GM21529 (cell line): ENCODE results near the gene FOXK1.

ENCODE experiments used
- ATAC-seq: cut with Tn5 transposase; IDR thresholded peaks from one replicate; pipeline ENCODE4 v1.9.1; 2021; ENCODE audit not compliant: unreplicated experiment

FOXK1 gene

DNA sequence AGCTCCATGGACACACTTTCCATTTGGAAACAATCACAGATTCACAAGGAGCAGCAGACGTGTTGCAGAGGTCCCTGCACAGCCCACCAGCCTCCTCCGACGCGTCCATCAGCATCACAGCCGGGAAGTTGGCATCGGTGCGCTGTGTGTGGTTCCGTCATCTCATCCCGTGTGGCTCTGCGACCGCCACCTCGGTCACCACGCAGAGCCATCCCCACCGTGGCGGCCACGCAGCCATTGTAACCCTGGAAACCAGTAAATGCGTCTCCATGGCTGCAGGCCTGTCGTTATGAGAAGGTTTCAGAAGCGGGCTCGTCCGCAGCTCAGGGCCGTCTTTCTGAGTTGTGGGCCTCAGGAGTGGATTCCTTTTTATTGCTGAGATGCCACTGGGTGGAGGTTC lies 36.0 kb downstream of the FOXK1 start:
- ATAC-seq = no peak

DNA sequence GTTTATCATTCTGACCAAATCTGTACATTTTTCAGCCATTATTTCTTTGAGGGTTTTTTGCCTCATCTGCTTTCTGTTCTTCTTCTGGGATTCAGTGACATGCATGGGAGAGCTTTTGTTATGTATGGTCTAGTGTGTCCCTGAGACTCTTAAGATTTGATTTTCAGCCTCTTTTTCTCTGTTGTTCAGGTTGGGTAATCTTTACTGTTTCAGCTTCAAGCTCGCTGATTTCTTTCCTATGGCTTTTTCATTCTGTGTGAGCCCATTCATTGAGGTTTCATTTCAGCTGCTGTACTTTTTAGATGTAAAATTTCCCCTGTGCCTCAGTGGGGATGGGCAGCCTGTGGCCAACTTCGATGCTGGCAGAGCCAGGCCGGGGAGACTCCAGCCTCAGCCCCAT lies 38.1 kb downstream of the FOXK1 start:
- peak; percentile 36 for ATAC-seq

DNA sequence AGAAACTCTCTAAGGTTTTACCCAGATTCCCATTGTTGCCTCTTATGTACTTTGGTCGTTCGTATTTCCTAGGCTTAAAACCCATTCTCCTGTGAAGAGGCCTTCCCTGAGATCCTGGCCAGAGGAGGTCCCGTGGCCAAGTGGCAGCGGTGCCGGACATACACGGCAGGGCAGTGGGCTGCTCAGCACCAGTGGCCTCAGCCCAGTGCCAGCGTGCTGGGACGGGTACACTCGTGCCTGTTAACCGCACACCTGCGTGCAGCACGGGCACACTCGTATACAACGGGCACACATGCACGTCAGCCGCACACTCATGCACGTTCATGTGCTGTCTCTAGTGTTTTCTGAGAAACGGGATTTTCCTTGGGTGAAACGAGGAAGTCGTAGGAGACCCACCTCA lies 40.2 kb downstream of the FOXK1 start:
- no peak for ATAC-seq

GRCh38 chr7:4722960-4723630 lies 41.0 kb downstream of the FOXK1 start:
- no peak for ATAC-seq

GRCh38 chr7:4724648-4725013 lies 42.5 kb downstream of the FOXK1 start:
- no peak for ATAC-seq

- peak; percentile 80 for ATAC-seq
Measured at GRCh38 chr7:4725014-4725849, 43.1 kb downstream of the FOXK1 start.

DNA sequence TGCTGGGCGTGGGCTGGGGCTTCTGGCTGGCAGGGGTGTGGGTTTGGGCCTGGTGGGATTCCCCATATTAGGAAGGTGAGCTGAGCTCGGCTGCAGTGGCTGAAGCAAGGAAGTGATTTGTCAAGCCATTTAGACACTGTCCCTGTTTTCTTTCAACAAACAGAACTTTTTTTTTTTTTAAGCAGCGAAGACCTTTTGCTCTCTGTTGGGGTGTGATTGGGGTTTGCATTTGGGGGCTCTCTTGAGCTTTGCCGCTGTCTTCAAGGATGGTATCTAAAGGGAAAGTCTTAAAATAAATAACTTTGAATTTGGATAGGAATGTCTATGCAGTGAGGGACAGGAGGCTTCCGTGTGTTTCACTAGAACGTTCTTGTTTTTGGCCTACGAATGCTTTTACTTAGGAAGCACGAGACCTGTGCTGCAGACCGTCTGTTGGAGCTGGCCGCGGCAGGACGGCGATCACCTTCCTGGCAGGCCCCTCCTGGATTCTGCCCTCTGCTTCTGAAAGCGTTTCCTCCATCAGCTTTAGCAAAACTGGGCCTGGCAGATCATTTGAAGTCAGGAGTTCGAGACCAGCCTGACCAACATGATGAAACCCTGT lies 43.9 kb downstream of the FOXK1 start:
- ATAC-seq = no peak

DNA sequence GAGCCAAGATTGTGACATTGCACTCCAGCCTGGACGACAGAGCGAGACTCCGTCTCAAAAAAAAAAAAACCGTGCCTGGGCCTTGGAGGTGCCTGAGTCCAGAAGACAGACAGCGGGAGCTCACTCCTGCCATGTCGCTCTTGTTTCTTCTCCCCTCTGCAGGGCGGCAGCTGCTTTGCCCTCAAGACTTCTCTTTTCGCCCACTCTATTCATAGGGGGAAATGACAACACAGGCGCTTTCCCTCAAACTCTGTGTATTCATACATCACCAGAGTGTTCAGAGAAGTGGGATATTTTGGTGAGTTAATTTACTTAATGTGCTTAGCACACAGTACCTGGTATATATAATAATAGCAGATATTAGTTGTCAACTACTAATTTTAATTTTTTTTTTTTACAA lies 44.5 kb downstream of the FOXK1 start:
- ATAC-seq = no peak

DNA sequence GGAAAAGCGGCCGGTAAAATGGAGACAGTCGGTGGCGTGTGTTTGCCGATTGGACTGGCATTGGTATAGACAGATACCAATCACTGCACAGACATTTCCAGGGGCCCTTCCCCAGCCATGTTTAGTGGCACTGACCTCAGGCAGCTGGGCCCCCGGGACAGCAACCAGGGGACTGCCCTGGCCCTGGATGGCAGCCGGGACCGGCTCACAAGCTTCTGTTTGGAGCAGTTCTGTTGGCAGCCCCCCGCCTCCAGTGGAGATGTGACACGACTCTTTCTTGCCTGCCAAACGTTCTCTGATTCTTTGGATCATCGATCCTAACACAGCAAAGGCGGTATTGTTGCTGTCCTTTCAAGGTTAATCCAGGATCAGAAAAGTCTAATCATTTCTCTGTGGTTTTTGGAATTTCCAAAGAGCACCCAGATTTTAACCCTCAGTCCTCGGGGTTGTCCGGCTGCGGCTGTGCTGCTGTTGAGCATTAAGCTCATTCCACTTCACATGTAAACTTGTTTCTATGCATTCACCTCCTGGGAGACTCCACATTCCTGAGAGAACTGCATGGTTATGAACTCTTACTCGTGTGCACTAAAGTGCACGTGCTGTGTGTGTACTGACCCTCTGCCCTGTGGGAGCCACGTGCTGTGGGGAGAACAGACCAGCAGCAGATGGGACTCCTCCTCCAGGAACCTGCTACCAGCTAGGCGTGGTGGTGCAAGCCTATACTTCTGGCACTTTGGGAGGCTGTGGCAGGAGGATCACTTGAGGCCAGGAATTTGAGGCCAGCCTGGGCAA lies 46.0 kb downstream of the FOXK1 start:
- ATAC-seq = no peak

- no peak for ATAC-seq
Measured at GRCh38 chr7:4729266-4729665, 47.2 kb downstream of the FOXK1 start.

GRCh38 chr7:4730276-4730675 lies 48.2 kb downstream of the FOXK1 start:
- ATAC-seq = no peak

DNA sequence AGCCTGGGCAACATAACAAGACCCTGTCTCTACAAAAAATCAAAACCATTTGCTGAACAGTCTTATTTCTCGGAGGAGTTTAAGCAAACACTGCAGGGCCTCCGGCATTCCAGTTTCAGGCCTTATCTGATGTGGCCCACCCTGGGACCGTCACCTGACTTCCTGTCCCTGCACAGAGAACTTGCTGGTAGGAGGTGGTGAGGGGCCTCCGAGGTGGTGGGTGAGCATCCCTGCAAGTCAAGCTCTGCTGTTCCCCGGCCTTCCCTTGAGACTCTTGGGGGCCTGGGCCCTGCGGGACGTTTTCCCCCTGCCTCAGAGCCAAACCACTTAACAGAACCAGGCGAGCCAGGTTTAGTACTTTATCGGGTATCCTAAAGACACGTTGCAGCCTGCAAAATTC lies 48.9 kb downstream of the FOXK1 start:
- ATAC-seq = no peak

DNA sequence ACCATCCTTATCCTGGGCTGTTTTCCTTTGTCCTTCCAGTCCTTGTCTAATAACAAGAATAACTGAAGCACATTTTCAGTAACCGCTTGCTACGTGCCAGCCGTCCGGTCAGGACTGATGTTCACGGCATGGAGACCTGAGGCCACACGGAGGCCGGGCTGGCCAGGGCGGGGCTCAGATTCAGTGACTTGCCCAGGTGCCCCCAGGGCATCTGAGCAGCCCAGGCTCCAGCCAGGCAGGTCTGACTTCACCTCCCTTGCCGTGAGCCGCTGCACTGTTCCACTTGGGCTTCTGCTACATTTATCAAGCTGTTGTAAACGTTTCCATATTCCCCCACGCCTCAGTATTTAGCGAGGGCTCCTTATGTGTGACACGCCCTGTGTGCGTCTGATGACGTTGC lies 49.7 kb downstream of the FOXK1 start:
- no peak for ATAC-seq

DNA sequence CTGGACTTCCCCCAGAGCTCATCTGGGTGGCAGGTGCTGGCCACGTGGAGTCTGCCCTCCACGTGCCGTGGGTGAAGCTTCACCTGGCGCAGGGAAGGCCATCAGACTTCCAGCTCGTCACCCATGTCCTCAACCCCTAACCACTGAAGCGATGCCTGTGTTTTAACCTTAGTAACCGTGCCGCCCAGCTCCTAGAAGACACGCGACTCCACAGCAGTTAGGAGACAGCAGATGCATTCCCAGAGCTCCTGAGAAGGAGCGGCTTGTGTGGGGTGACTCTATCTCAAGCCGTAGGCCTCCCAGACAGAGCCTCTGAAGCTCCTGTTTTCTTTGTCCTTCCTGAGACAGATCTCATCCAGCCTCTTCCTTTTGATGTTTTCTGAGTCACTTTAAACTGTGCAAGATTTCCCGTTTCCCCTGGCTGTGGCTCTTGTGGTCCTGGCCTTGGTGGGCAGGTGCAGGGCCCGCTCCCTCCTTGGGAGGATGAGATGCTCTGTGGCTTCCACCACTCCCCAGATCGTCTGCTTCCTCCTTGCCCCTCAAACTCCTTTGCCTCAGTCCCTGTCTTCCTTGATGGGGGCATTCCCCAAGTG lies 51.9 kb downstream of the FOXK1 start:
- ATAC-seq = no peak

DNA sequence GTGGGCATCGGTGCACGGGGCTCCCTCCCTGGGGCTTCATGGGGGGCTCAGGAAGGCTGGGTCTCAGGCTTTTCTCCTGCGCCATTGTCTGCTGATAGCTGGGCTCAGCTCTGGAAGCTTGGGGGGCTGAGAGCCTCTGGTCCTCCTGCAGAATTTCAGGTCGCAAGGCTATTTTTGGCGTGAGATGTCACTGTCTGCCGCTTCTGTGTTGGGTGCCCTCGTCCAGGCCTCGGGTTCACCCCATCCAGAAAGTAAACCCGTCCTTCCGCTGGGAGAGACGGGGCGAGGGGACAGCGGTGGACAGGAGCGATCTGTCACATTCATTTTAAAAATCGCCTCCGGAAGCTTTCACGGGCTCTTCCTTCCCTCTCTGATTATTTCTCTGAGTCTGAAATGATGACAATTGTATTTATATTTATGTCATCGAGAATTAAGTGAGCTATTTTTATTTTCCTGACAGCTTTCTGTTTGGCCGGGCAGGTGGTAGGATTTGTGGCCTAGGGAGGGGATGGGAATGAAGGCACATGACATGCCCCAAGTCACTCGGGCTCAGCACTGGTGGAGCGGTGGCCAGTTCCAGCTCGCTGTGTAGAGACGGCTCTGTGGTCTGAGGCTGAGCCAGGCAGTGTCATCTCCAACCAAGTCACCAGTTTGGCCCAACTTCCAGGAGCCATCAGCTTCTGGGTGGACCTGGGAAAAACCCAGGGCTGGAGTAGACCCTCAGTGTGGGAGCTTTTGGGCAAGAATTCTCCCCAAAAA lies 52.7 kb downstream of the FOXK1 start:
- ATAC-seq = no peak

GRCh38 chr7:4737300-4737699 lies 55.2 kb downstream of the FOXK1 start:
- no peak for ATAC-seq

GRCh38 chr7:4738711-4739527 lies 56.8 kb downstream of the FOXK1 start:
- no peak for ATAC-seq

DNA sequence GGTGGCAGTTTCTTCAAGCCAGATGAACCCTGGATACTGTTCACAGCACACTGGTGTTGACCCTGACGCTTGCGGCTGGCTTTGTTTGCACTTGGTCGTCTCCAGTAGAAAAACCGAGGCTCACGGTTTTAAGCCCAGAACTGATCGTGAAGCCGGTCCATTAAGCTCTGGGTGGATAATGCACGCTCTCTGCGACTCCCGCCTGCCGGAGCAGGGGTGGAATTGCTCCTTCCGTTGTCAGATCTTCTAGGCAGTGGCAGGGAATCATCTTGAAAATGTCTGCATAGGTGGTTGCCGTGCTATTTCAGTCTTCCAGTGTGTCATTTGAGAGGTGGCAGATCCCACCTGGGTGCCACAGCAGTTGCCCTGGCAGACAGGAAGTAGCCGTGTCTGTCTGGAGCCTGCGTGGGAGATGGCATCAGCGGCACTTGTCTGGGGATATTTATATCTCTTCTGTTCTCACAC lies 57.5 kb downstream of the FOXK1 start:
- no peak for ATAC-seq

- no peak for ATAC-seq
Measured at GRCh38 chr7:4740796-4741195, 58.7 kb downstream of the FOXK1 start.
